NT2/D1 (cell line): ENCODE measurements around the gene COL9A2.

Experiments used
- SUZ12 ChIP-seq: IDR thresholded peaks from 2 replicates; pipeline ENCODE4 v1.6.1; 2011; ENCODE audit not compliant: insufficient read length, insufficient read depth; ENCODE audit errors: extremely low read depth
- YY1 ChIP-seq: IDR thresholded peaks from 2 replicates; pipeline ENCODE4 v1.6.1; 2011; ENCODE audit not compliant: insufficient read length, insufficient read depth
- ZNF274 ChIP-seq: IDR thresholded peaks from 2 replicates; pipeline ENCODE4 v1.6.1; 2011; ENCODE audit warnings: mild to moderate bottlenecking, low read depth, low read length

- TF ChIP-seq ZNF274, result no peak
- TF ChIP-seq SUZ12, result no peak
- no peak for TF ChIP-seq YY1
Observed at GRCh38 chr1:40315239-40315794, 1.8 kb downstream of the COL9A2 start.
